Epithelial cell of esophagus (primary cell): ENCODE data around the gene MGRN1.

Experiments used
- DNase-seq: peaks from one replicate; pipeline ENCODE4 v3.0.0; 2010; ENCODE audit warnings: low read depth
- H3K4me3 ChIP-seq: 2 replicates; pipeline ENCODE4 v1.5.1; 2011; ENCODE audit warnings: mild to moderate bottlenecking, low read length, control low read depth
- TF ChIP-seq, protein P1 (sequence below): IDR thresholded peaks from 2 replicates; pipeline ENCODE4 v1.5.1; 2011; ENCODE audit warnings: low read depth, mild to moderate bottlenecking, low read length, control low read depth, inconsistent platforms; ENCODE audit not compliant: insufficient read depth; ENCODE audit errors: missing control alignments

The MGRN1 gene

DNA sequence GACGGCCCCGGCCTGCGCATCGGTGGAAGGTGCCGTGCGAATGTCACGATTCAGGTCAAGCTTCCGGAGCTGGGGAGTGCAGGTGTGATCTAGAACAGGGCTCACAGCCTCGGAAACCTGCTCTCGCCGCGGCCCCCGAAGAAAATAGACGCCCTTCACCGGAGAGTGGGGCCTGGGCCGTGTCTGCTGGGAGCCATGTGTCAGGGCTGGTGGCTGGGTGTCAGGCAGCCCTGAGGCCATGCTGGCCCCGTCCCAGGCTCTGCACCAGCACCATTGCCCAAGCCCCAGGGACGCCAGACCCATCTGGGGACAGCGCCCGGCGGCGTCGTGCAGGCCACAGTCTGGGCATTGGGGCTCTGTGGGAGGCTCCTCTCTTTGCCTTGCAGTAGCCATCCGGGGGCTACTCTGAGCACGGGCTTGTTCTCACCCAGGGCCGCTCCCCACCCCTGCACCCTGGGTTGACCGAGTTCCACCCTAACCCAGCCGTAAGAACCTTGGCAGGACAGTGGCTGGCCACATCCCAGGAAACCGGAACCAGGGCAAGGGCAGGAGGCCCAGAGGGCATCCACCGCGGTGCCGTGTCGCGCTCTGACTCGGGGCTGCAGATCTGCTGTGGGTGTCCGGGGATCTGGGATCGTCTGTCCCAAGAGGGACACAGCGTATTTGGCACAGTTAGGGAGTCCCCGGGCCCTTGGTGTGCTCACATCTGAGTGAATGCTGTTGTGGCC is 63.5 kb downstream of the MGRN1 start:
- no peak for DNase-seq
- no peak overlapping the region for H3K4me3 ChIP-seq
- TF ChIP-seq, protein P1, sequence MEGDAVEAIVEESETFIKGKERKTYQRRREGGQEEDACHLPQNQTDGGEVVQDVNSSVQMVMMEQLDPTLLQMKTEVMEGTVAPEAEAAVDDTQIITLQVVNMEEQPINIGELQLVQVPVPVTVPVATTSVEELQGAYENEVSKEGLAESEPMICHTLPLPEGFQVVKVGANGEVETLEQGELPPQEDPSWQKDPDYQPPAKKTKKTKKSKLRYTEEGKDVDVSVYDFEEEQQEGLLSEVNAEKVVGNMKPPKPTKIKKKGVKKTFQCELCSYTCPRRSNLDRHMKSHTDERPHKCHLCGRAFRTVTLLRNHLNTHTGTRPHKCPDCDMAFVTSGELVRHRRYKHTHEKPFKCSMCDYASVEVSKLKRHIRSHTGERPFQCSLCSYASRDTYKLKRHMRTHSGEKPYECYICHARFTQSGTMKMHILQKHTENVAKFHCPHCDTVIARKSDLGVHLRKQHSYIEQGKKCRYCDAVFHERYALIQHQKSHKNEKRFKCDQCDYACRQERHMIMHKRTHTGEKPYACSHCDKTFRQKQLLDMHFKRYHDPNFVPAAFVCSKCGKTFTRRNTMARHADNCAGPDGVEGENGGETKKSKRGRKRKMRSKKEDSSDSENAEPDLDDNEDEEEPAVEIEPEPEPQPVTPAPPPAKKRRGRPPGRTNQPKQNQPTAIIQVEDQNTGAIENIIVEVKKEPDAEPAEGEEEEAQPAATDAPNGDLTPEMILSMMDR: no peak

DNA sequence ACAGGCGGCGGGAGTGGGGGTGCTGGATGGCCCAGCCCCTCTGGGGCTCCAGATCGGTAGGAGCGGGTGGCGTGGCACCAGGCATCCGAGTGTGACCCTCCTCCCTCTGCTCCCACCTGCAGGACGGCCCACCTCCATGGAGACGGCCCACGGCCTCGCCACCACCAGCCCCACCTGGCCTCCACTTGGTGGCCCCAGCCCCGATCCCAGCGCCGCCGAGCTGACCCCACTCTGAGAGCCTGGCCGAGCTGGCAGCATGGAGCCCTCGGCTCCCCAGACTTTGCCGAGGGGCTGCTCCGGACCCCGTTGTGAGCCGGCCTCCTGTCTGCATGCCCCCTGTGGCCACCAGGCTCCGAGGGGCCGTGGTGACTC is 64.0 kb downstream of the MGRN1 start:
- TF ChIP-seq, protein P1: no peak
- no peak for DNase-seq
- no peak overlapping the region for H3K4me3 ChIP-seq

GRCh38 chr16:4689091-4689671 is 64.6 kb downstream of the MGRN1 start:
- no peak for DNase-seq
- TF ChIP-seq, protein P1: no peak
- no peak overlapping the region for H3K4me3 ChIP-seq

DNA sequence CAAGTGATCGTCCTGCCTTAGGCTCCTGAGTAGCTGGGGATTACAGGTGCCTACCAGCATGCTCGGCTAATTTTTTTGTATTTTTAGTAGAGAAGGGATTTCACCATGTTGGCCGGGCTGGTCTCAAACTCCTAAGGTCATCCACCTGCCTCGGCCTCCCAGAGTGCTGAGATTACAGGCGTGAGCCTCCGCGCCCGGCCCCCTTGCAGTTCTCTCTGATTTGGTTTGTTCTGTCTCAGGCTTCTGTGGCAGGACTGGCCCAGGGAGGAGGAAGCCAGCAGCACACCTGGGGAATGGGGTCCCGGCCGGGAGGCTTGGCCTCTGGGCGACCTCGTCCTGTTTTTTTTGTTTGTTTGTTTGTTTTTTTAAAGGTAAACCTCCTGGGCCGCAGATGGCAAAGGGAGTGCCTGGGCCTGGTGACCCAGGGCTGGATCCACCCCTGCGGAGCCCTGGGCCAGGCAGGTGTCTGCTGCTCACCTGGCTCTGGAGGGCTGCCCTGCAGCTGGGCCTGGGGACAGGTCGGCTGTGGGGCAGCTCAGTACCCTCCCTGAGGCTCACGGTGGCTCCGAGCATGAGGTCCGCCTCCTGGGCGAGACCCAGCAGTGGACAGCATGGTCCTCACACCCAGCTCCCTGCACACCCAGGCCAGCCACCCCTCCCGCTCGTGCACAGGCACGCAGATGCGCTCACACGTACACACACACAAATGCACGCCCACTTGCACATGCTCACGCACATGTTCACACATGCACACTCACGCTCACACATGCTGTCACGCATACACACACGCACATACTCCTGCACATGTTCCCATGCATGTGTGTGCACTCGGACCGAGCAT is 65.5 kb downstream of the MGRN1 start:
- no peak for DNase-seq
- no peak overlapping the region for H3K4me3 ChIP-seq
- TF ChIP-seq, protein P1: no peak

GRCh38 chr16:4690946-4691665 is 66.5 kb downstream of the MGRN1 start:
- TF ChIP-seq, protein P1: no peak
- DNase-seq: no peak
- H3K4me3 ChIP-seq: no peak overlapping the region

- DNase-seq: no peak
- H3K4me3 ChIP-seq: no peak overlapping the region
- TF ChIP-seq, protein P1: no peak
Measured at GRCh38 chr16:4691666-4692412, 67.2 kb downstream of the MGRN1 start.
